Omental fat pad (tissue), 4 donors: ENCODE measurements around the gene EIF4EBP2. TPM values are rescaled to one million over a fixed set of nuclear protein-coding genes. Genes with fewer than 3 reads are reported as not detected.
A peak's percentile ranks its signal among the peaks of the same experiment; 100 is the strongest.

Experiments
- ATAC-seq: fragments of 150-250 bp; one replicate; pipeline ENCODE4 v1.9.1; 2016; ENCODE audit warnings: mild to moderate bottlenecking, moderate library complexity; ENCODE audit not compliant: low FRiP score
- DNase-seq: peaks from one replicate; pipeline ENCODE4 v3.0.0-alpha.2; 2019; ENCODE audit warnings: low spot score
- total RNA-seq, 4 donors: library from RNA; depleted of rRNA; stranded (reverse); fragments of >200 nt; gene quantifications; one replicate each; pipeline ENCODE4 v1.1.0, GENCODE V29; 2016
- TF ChIP-seq, protein P1 (sequence below), 3 donors: fragments of 450-650 bp; IDR thresholded peaks; one replicate each; pipeline ENCODE4 v1.5.1; 2016 to 2017; ENCODE audit warnings: antibody characterized with exemption in 3 of 3, mild to moderate bottlenecking in 3 of 3, moderate library complexity in 2 of 3

The EIF4EBP2 gene
- total RNA-seq, 4 donors from 2014 or later, result 104 to 195 (median 141) TPM

DNA sequence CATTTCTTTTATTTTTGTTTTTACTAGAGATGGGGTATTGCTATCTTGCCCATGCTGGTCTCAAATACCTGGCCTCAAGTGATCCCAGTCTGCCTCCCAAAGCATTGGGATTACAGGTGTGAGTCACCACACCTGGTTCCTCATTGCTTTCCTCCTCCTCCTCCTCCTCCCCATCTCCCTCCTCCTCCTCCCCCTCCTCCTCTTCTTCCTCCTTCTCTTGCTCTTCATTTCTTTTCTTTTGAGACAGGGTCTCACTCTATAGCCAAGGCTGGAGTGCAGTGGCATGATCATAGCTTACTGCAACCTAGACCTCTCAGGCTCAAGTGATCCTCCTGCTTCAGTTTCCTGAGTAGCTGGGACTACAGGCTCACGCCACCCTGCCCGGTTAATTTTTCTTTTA, 43.7 kb upstream of the EIF4EBP2 start:
- TF ChIP-seq, protein P1, sequence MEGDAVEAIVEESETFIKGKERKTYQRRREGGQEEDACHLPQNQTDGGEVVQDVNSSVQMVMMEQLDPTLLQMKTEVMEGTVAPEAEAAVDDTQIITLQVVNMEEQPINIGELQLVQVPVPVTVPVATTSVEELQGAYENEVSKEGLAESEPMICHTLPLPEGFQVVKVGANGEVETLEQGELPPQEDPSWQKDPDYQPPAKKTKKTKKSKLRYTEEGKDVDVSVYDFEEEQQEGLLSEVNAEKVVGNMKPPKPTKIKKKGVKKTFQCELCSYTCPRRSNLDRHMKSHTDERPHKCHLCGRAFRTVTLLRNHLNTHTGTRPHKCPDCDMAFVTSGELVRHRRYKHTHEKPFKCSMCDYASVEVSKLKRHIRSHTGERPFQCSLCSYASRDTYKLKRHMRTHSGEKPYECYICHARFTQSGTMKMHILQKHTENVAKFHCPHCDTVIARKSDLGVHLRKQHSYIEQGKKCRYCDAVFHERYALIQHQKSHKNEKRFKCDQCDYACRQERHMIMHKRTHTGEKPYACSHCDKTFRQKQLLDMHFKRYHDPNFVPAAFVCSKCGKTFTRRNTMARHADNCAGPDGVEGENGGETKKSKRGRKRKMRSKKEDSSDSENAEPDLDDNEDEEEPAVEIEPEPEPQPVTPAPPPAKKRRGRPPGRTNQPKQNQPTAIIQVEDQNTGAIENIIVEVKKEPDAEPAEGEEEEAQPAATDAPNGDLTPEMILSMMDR (IDR thresholded peaks at IDR 0.05), result no peak
- DNase-seq (no peak), ATAC-seq (no peak)

GRCh38 chr10:70362328-70362727, 41.6 kb upstream of the EIF4EBP2 start:
- TF ChIP-seq, protein P1 (IDR thresholded peaks at IDR 0.05), result no peak
- DNase-seq (no peak), ATAC-seq (no peak)

DNA sequence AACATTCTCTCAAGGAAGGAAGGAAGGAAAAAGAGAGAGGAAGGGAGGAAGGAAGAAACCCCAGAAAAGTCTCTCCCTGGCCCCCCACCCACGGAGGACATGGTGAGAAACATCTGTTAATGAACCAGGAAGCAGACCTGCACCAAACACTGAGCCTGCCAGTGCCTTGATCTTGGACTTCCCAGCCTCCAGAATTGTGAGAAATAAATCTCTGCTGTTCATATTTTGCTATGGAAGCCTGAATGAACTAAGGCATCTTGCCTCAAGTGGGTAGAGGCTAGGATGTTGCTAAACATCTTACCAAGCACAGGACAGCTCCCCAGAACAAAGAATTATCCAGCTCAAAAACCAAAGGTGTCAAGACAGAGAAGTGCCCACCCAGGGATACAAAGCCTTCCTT, 40.7 kb upstream of the EIF4EBP2 start:
- TF ChIP-seq, protein P1 (IDR thresholded peaks at IDR 0.05), result no peak
- DNase-seq (no peak), ATAC-seq (no peak)

DNA sequence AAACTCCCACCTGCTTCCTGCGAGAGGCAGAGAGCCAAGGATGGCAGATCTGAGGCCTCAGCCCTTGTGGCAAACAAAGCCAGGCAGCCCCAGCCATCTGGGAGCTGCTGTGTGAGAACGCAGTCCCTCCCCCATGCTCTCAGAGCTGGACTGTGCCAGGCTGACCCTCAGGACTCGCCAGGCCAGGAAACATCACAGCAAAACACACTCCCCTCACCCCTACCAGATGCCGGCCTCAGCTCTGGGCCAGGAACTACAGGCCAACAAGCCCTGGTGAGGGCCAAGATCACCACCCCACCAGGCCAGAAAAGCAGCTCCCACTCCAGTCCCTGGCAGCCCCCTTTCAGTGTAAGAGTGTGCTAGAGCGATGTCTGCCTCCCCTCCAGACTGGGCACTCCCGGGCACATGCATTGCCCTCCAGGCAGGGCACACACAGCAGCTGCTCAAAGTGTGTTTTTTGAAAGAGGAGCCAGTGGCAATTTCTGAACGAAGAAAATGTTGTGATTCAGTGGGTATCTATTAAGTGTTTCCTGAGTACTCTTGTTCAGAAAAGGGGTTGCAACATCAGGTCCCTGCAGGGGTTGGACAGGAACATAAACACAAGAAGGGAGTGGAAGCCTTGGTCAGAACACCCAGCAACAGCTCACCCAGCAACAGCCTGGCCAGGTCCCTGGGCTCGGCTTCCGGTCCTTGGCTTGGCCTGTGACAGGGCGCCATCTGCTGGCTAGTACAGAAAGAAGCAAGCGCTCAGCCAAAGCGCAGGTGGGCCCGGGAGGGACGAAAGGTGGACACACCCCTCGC, 39.8 kb upstream of the EIF4EBP2 start:
- TF ChIP-seq, protein P1 (IDR thresholded peaks at IDR 0.05), result peak in 2 of 3 donors; percentile 69 to 82
- DNase-seq (peak; percentile 68), ATAC-seq (peak; percentile 99)

DNA sequence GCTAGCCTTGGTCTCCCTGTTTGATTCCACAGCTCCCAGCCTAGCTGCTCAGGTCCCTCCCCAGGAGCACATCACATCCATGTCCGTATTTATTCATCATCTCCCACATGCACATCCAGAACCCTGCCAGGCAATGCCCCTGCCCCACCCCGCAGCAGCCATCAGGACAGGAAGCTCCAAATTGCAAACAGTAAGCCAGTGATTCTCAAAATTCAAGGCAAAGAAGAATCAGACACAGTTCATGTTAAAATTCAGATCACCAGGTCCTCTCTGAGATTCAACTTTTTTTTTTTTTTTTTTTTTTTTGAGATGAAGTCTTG, 39.2 kb upstream of the EIF4EBP2 start:
- TF ChIP-seq, protein P1 (IDR thresholded peaks at IDR 0.05), result no peak
- DNase-seq (no peak), ATAC-seq (no peak)

DNA sequence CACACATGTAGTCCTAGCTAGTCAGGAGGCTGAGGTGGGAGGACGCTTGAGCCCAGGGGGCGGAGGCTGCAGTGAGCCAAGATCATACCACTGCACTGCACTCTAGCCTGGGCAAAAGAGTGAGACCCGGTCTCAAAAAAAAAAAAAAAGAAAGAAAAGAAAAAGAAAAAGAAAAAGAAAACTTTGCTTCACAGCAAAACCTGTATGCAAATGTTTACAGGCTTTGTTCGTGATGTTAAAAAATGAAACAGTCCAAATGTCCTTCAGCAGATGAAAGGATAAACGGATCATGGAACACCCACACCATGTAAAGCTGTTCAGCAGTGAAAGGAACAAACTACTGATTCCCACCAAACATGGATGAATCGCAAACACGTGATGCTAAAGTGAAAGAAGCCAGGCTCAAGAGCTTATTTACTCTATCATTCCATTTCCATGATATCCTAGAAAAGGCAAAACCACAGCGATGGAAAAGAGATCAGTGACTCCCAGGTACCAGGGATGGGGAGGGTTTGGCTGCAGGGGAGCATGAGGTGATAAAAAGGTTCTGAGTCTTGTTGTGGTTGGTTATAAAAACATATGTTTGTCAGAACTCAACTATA, 36.6 kb upstream of the EIF4EBP2 start:
- TF ChIP-seq, protein P1 (IDR thresholded peaks at IDR 0.05), result no peak
- ATAC-seq (no peak), DNase-seq (no peak)
